Loucy (cell line): ENCODE results near the gene WWOX.

Experiments used
- H2AFZ ChIP-seq: fragments of 200-600 bp; sonication (generic); 2 replicates; pipeline ENCODE4 v1.6.0; 2016; ENCODE audit warnings: antibody characterized with exemption, mild to moderate bottlenecking, low read length, moderate library complexity
- H3F3A ChIP-seq: fragments of 200-600 bp; 2 replicates; pipeline ENCODE4 v1.6.0; 2016; ENCODE audit warnings: antibody characterized with exemption, low read depth, mild to moderate bottlenecking
- H3K27me3 ChIP-seq: fragments of 200-600 bp; sonication (generic); 2 replicates; pipeline ENCODE4 v1.6.1; 2014; ENCODE audit warnings: low read length, mild to moderate bottlenecking; ENCODE audit not compliant: insufficient read depth, poor library complexity, severe bottlenecking
- H3K36me3 ChIP-seq: fragments of 200-600 bp; sonication (generic); 2 replicates; pipeline ENCODE4 v1.6.1; 2016; ENCODE audit warnings: low read length; ENCODE audit not compliant: insufficient read depth
- H3K4me1 ChIP-seq: fragments of 200-600 bp; sonication (generic); 2 replicates; pipeline ENCODE4 v1.5.1; 2014; ENCODE audit warnings: low read length, mild to moderate bottlenecking; ENCODE audit not compliant: insufficient read depth, poor library complexity, severe bottlenecking
- H3K4me2 ChIP-seq: fragments of 200-600 bp; sonication (generic); 2 replicates; pipeline ENCODE4 v1.6.0; 2014; ENCODE audit warnings: antibody characterized with exemption, low read length, low read depth, mild to moderate bottlenecking; ENCODE audit not compliant: poor library complexity, severe bottlenecking
- H3K4me3 ChIP-seq: fragments of 200-600 bp; sonication (generic); 2 replicates; pipeline ENCODE4 v1.5.1; 2014; ENCODE audit warnings: low read length, mild to moderate bottlenecking, mixed read lengths; ENCODE audit not compliant: poor library complexity, severe bottlenecking
- H3K79me2 ChIP-seq: fragments of 200-600 bp; sonication (generic); 2 replicates; pipeline ENCODE4 v1.6.1; 2014; ENCODE audit warnings: low read length; ENCODE audit not compliant: insufficient read depth
- H3K9ac ChIP-seq: fragments of 200-600 bp; sonication (generic); 2 replicates; pipeline ENCODE4 v1.6.0; 2014; ENCODE audit warnings: mild to moderate bottlenecking, low read depth, low read length, moderate library complexity; ENCODE audit not compliant: poor library complexity, severe bottlenecking
- H3K9me2 ChIP-seq: fragments of 200-600 bp; sonication (generic); replicated peaks from 2 replicates; pipeline ENCODE4 v1.6.1; 2016; ENCODE audit warnings: low read depth, low read length, mixed read lengths
- H3K9me3 ChIP-seq: fragments of 200-600 bp; sonication (generic); 2 replicates; pipeline ENCODE4 v1.6.1; 2014; ENCODE audit warnings: mild to moderate bottlenecking, antibody characterized with exemption, low read length, low read depth; ENCODE audit not compliant: insufficient read depth
- H4K20me1 ChIP-seq: fragments of 200-600 bp; sonication (generic); 2 replicates; pipeline ENCODE4 v1.6.0; 2014; ENCODE audit warnings: antibody characterized with exemption, low read length, mild to moderate bottlenecking; ENCODE audit not compliant: insufficient read depth, poor library complexity, severe bottlenecking
- EZH2phosphoT487 ChIP-seq: fragments of 200-600 bp; IDR thresholded peaks from 2 replicates; pipeline ENCODE4 v1.6.1; 2018; ENCODE audit warnings: antibody characterized with exemption, mild to moderate bottlenecking, moderate library complexity, borderline replicate concordance
- TF ChIP-seq, protein P1 (sequence below): fragments of 200-600 bp; sonication (generic); conservative IDR thresholded peaks from 2 replicates; pipeline ENCODE4 v1.5.1; 2014; ENCODE audit warnings: mild to moderate bottlenecking, antibody characterized with exemption, low read length

The WWOX gene

GRCh38 chr16:78743556-78743955 is 644.1 kb downstream of the WWOX start:
- Histone ChIP-seq H3K9me2 (no peaks in the 10 kb centered on the region), H3K4me1 (no peaks in the 10 kb centered on the region), H3K4me2 (no peak overlapping the region), H4K20me1 (no peaks in the 10 kb centered on the region), H3F3A (no peaks in the 10 kb centered on the region), H2AFZ (no peak overlapping the region), H3K36me3 (no peaks in the 10 kb centered on the region), H3K9ac (no peak overlapping the region), H3K4me3 (no peak overlapping the region), H3K27me3 (no peaks in the 10 kb centered on the region), H3K79me2 (no peaks in the 10 kb centered on the region), H3K9me3 (no peaks in the 10 kb centered on the region)
- TF ChIP-seq, protein P1, sequence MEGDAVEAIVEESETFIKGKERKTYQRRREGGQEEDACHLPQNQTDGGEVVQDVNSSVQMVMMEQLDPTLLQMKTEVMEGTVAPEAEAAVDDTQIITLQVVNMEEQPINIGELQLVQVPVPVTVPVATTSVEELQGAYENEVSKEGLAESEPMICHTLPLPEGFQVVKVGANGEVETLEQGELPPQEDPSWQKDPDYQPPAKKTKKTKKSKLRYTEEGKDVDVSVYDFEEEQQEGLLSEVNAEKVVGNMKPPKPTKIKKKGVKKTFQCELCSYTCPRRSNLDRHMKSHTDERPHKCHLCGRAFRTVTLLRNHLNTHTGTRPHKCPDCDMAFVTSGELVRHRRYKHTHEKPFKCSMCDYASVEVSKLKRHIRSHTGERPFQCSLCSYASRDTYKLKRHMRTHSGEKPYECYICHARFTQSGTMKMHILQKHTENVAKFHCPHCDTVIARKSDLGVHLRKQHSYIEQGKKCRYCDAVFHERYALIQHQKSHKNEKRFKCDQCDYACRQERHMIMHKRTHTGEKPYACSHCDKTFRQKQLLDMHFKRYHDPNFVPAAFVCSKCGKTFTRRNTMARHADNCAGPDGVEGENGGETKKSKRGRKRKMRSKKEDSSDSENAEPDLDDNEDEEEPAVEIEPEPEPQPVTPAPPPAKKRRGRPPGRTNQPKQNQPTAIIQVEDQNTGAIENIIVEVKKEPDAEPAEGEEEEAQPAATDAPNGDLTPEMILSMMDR = no peak
- no peak for TF ChIP-seq EZH2phosphoT487

- no peaks in the 10 kb centered on the region for H3K9me2 ChIP-seq
- H3F3A ChIP-seq = no peaks in the 10 kb centered on the region
Observed at GRCh38 chr16:78744099-78744498, 644.6 kb downstream of the WWOX start.

GRCh38 chr16:78744796-78745107 is 645.3 kb downstream of the WWOX start:
- Histone ChIP-seq H3F3A (no peaks in the 10 kb centered on the region), H3K36me3 (no peaks in the 10 kb centered on the region), H3K79me2 (no peaks in the 10 kb centered on the region), H3K9me3 (no peaks in the 10 kb centered on the region), H3K4me1 (peaks cover 7% of the 10 kb centered on the region), H3K9ac (no peak overlapping the region), H4K20me1 (no peaks in the 10 kb centered on the region), H3K4me3 (no peak overlapping the region), H3K9me2 (no peaks in the 10 kb centered on the region), H3K4me2 (no peak overlapping the region), H3K27me3 (no peaks in the 10 kb centered on the region), H2AFZ (no peak overlapping the region)
- no peak for TF ChIP-seq EZH2phosphoT487
- TF ChIP-seq, protein P1 = no peak

More at GRCh38 chr16:78744099-78744498, 644.6 kb downstream of the WWOX start:
- no peak overlapping the region for H2AFZ ChIP-seq
- H3K4me2 ChIP-seq = no peak overlapping the region
- no peak overlapping the region for H3K4me3 ChIP-seq
- H3K27me3 ChIP-seq = no peaks in the 10 kb centered on the region
- no peaks in the 10 kb centered on the region for H3K4me1 ChIP-seq
- H4K20me1 ChIP-seq = no peaks in the 10 kb centered on the region
- no peaks in the 10 kb centered on the region for H3K79me2 ChIP-seq
- H3K36me3 ChIP-seq = no peaks in the 10 kb centered on the region
- H3K9ac ChIP-seq = no peak overlapping the region
- no peak for TF ChIP-seq EZH2phosphoT487
- no peaks in the 10 kb centered on the region for H3K9me3 ChIP-seq
